WTC11 (cell line): Measurements from ENCODE around the gene ITGB3.

Experiments
- NFYB ChIP-seq: sonication (generic); formaldehyde crosslinking; conservative IDR thresholded peaks from 2 replicates; pipeline ENCODE4 v1.8.0; 2022; ENCODE audit warnings: low read depth, missing genetic modification reagents
- RELA ChIP-seq: sonication (generic); formaldehyde crosslinking; IDR thresholded peaks from 2 replicates; pipeline ENCODE4 v1.8.1; 2022; ENCODE audit warnings: missing genetic modification reagents, mild to moderate bottlenecking, borderline replicate concordance
- SP1 ChIP-seq: sonication (generic); formaldehyde crosslinking; conservative IDR thresholded peaks from 2 replicates; pipeline ENCODE4 v1.8.1; 2022; ENCODE audit warnings: missing genetic modification reagents
- TF ChIP-seq, protein P1 (sequence below): fragments of 200-600 bp; IDR thresholded peaks from 2 replicates; pipeline ENCODE4 v1.8.0; 2022; ENCODE audit warnings: antibody characterized with exemption

DNA sequence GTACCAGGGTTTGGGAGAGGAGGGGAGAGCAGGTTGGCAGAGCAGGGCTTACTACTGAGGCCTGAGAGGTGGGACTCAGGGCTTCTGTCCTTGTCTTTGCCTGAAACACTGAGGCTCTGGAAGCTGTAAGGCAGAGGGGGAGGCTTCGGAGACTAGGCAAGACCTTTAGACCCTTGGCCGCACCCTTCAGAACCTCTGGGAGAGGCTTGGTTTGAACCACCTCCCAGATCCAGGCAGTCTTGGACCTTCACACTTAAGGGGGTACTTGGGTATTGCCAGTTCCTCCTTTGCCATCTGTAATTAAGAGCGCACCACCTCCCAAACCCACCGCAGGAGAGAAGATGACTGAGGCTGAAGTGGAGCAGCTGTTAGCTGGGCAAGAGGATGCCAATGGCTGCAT is 31.6 kb upstream of the ITGB3 start:
- TF ChIP-seq SP1 (CRISPR knock-in tag): no peak
- no peak for TF ChIP-seq RELA (CRISPR knock-in tag)
- no peak for TF ChIP-seq NFYB
- TF ChIP-seq, protein P1, sequence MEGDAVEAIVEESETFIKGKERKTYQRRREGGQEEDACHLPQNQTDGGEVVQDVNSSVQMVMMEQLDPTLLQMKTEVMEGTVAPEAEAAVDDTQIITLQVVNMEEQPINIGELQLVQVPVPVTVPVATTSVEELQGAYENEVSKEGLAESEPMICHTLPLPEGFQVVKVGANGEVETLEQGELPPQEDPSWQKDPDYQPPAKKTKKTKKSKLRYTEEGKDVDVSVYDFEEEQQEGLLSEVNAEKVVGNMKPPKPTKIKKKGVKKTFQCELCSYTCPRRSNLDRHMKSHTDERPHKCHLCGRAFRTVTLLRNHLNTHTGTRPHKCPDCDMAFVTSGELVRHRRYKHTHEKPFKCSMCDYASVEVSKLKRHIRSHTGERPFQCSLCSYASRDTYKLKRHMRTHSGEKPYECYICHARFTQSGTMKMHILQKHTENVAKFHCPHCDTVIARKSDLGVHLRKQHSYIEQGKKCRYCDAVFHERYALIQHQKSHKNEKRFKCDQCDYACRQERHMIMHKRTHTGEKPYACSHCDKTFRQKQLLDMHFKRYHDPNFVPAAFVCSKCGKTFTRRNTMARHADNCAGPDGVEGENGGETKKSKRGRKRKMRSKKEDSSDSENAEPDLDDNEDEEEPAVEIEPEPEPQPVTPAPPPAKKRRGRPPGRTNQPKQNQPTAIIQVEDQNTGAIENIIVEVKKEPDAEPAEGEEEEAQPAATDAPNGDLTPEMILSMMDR: no peak
